GM12891 (cell line): Measurements from ENCODE around the gene SLC9A5.

Source experiments
- DNase-seq: peaks from one replicate; pipeline ENCODE4 v3.0.0; 2011; ENCODE audit warnings: low spot score; ENCODE audit not compliant: insufficient read length
- FAIRE-seq: peaks from 2 replicates; lab custom pipeline; 2011; peaks lifted over from hg19 to GRCh38; lab: Jason Lieb, UNC
- PAX5 ChIP-seq: IDR thresholded peaks from 2 replicates; pipeline ENCODE4 v1.6.1; 2011; ENCODE audit warnings: low read length, moderate library complexity, mild to moderate bottlenecking; ENCODE audit not compliant: insufficient read depth, severe bottlenecking
- POLR2A ChIP-seq: IDR thresholded peaks from 2 replicates; pipeline ENCODE4 v1.6.1; 2011; ENCODE audit warnings: low read depth, low read length, control low read depth
- POLR2AphosphoS5 ChIP-seq: IDR thresholded peaks from 2 replicates; pipeline ENCODE4 v1.6.1; 2011; ENCODE audit warnings: low read depth, low read length, control low read depth
- POU2F2 ChIP-seq: IDR thresholded peaks from 2 replicates; pipeline ENCODE4 v1.6.1; 2011; ENCODE audit warnings: low read depth, mild to moderate bottlenecking, control low read depth, low read length, moderate library complexity
- SPI1 ChIP-seq: IDR thresholded peaks from 2 replicates; pipeline ENCODE4 v1.6.1; 2011; ENCODE audit warnings: low read depth, low read length, control low read depth
- TAF1 ChIP-seq: IDR thresholded peaks from 2 replicates; pipeline ENCODE4 v1.6.1; 2011; ENCODE audit warnings: low read depth, low read length, control low read depth

The SLC9A5 gene

DNA sequence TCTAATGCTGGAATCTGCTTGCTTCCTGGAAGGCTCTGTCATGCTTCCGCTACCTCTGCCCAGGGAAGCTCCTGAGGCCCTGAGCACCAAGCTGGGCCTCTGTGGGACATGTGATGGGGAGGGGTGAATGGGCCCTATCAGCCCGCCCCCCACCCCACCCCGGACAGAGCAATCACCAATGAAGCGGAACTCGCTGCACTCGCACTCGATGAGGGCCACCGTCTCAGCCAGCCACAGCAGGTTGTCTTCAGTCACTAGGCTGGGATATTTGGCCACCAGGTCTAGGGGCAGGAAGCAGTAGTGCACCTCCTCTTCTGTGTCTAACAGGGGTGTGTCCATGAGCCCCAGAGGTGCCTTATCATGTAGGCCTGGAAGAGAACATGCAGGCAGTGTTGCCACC, 54.2 kb downstream of the SLC9A5 start:
- no peak for TF ChIP-seq TAF1
- no peak for TF ChIP-seq POU2F2
- no peak for TF ChIP-seq POLR2A
- no peak for TF ChIP-seq POLR2AphosphoS5
- TF ChIP-seq PAX5: no peak
- TF ChIP-seq SPI1: no peak
- DNase-seq (no peak), FAIRE-seq (no peak)

DNA sequence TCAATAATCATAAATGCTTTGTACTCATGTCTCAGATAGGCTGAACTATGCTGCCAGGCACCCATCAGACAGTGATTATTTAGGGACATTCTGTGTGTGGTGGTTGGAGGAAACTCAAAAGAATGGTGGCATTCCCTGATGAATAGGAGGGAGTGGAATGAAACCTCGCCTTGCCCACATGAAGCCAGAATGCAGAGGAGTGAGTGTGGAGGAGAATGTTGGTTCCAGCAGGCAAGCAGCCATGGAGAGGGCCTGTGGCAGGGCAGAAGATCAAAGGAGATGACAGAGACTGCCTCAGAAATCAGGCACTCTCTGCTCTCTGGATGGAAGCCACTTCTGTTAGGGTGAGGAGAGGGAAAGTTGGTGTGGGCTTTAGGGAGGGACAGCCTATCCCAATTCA, 55.2 kb downstream of the SLC9A5 start:
- TF ChIP-seq POU2F2 (no peak), TAF1 (no peak), PAX5 (no peak), SPI1 (no peak), POLR2AphosphoS5 (no peak), POLR2A (no peak)
- FAIRE-seq (no peak), DNase-seq (no peak)

DNA sequence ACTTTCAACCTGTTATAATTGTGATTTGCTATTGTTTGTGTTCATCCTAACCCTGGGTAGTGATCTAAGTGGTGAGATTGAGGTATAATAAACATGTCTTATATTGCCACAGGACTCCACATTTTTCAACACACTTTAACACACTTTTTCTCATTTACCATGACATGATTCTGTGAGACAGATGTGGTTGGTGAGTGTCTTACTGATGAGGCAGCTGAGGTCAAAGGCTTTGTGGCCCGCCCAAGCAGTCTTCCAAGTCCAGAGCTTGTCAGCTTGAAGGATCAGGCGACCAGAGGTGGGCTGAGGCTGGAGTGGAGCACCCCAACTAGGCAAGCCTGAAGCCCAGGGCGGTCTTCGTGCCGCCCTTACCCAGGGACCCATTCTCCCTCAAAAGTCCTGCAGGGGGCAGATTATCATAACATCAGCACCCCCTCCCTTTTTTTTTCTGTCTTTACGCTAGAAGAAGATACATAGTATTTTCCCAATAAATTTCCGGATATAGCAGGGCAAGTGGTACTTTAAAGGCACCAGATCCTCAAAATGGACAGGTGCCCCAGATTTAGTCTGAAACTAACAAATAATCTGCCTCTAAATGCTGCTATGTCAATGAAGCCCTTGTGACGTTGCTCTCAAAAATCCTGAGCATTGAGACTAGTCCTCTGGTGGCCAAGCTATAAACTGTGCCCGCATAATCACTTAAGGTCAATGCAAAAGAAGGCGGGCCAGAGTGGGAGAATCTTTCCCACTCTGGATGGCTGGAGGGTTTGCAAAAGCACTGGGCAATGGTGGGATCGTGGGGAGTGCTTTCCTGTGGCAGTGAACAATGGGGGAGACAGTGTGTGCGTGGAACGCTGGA, 56.7 kb downstream of the SLC9A5 start:
- DNase-seq (no peak), FAIRE-seq (no peak)
- TF ChIP-seq POU2F2: no peak
- TF ChIP-seq SPI1: no peak
- TF ChIP-seq POLR2AphosphoS5: no peak
- no peak for TF ChIP-seq POLR2A
- no peak for TF ChIP-seq TAF1
- no peak for TF ChIP-seq PAX5

DNA sequence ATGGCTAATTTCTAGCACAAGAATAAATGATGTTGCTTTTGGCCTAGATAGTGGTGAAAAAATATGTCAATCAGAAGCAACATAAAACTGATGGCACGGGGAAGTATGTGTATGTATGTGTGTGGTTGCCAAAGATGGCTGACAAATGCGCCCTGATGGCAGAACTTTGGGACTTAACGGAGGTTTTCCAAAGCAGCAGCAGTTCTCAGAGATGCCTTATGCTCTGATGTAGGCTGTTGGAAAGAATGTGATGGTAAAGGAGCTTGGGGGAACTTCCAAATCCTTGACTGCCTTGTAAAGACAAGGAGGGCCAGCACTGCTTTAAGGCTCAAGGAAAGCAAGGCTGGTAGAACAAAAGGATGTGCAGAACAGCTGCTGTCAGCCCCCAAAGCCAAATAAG, 61.8 kb downstream of the SLC9A5 start:
- DNase-seq (no peak), FAIRE-seq (no peak)
- TF ChIP-seq PAX5 (no peak), TAF1 (no peak), POU2F2 (no peak), SPI1 (no peak), POLR2AphosphoS5 (no peak), POLR2A (no peak)

DNA sequence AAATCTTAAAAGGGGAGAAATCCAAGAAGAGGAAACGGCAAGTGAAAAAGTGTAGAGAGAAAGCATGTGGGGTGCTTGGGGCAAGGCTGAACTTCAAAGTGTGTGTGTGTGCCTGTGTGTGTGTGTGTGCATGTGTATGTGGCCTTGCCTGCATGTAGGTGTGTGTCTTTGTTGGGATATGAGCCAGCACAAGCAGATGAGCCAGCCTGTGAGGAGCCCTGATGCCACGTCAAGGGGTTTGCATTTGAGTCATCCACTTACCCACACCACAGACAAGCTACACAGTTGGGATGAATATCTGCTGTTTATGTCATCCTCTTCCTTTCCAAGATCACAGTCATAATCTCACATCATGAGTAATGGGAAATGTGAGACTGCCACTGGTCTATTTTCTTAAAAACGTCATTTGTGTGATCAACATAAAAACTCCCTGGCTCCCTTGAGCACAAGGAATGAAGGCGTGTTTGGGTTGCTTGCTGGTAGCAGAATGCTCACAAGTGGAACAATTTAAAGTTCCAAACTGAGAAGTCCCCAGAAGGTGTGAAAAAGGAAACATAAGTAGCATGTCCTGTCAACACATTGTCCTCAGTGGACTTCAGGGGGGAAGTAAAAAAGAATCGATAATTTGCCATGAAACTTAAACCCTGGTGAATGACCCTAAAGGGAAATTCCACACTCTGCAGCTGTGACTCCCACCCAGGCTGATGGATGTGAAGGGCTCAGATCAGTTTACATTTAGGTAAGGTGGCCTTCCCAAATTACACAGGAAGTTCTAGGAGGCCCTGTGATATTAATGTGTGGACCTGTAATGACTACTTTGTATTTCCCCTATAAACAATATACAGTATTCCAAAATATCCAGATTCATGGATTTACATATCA, 63.1 kb downstream of the SLC9A5 start:
- FAIRE-seq (peak; percentile 95), DNase-seq (no peak)
- peak; percentile 25; the same call in 1 of the 2 replicates for TF ChIP-seq SPI1
- TF ChIP-seq POLR2AphosphoS5: no peak
- TF ChIP-seq PAX5: no peak
- no peak for TF ChIP-seq POU2F2
- TF ChIP-seq POLR2A: peak; percentile 13; the same call in 1 of the 2 replicates
- no peak for TF ChIP-seq TAF1

DNA sequence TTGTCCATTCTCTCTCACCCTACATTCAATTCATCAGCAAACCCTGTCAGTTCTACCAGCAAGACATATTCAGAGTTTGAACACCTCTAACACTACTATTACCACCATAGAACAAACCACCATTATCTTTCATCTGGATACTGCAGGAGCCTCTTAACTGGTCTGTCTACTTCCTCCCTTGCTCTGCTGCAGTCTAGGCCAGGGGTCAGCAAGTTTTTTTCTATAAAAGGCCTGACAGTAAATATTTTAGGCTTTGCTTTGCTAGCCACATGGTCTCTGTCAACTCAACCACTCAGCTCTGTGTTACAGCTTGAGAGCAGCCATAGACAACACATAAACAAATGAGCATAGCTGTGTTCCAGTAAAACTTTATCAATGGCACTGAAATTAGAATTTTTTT, 63.9 kb downstream of the SLC9A5 start:
- no peak for FAIRE-seq
- TF ChIP-seq SPI1: no peak
- TF ChIP-seq POLR2AphosphoS5: no peak
- TF ChIP-seq TAF1: no peak
- TF ChIP-seq PAX5: no peak
- no peak for TF ChIP-seq POU2F2
- TF ChIP-seq POLR2A: no peak
- DNase-seq: no peak

DNA sequence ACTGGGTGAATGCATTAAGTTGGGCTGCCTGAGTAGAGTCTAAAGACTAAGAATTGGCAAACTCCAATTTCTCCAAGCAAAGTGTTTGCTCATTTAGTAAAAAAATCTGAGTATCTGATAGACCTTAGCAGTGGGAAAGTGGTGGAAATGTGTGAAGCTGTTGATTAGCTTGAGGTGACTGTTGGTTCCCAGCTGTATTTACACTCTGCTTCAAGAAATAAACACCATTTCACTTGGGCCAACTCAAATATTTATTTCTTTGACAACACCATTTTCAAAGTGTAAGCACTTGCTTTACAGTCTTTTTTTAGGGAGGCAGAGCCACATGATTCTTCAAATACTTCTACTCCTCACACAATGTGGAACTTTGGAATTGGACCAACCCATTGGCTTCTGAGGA, 69.1 kb downstream of the SLC9A5 start:
- DNase-seq (no peak), FAIRE-seq (no peak)
- TF ChIP-seq POU2F2 (no peak), PAX5 (no peak), TAF1 (no peak), SPI1 (no peak), POLR2A (no peak), POLR2AphosphoS5 (no peak)
